Activated CD4-positive, alpha-beta memory T cell treated with anti-CD3 and anti-CD28 coated beads, Interleukin-2, amount 10 ng/mL, durations not matched to agents 7 days and 5 days (primary cell): Measurements from ENCODE around the gene PXYLP1. TPM values are rescaled to one million over a fixed set of nuclear protein-coding genes. Genes with fewer than 3 reads are reported as not detected.

ENCODE experiments used
- CTCF ChIA-PET: fragments of 350-600 bp; sonication (Branson Sonifier 250); formaldehyde crosslinking; loops from one replicate; lab custom pipeline; 2021; ENCODE audit warnings: antibody characterized with exemption, inconsistent platforms; lab: Charles Lee
- POLR2A ChIA-PET: fragments of 350-600 bp; sonication (Branson Sonifier 250); formaldehyde crosslinking; loops from one replicate; lab custom pipeline; 2021; ENCODE audit warnings: antibody characterized with exemption; lab: Charles Lee
- DNase-seq: peaks from one replicate; pipeline ENCODE4 v3.0.0-alpha.2; 2020
- H3K27ac Mint-ChIP-seq: one replicate; pipeline ENCODE4 v1.8.0; 2021; ENCODE audit warnings: mild to moderate bottlenecking, mixed read lengths
- H3K27me3 Mint-ChIP-seq: one replicate; pipeline ENCODE4 v1.8.0; 2021; ENCODE audit warnings: mixed read lengths
- H3K36me3 Mint-ChIP-seq: one replicate; pipeline ENCODE4 v1.8.0; 2021; ENCODE audit warnings: low read depth, mixed read lengths
- H3K4me1 Mint-ChIP-seq: one replicate; pipeline ENCODE4 v1.8.0; 2021; ENCODE audit warnings: mixed read lengths
- H3K4me3 Mint-ChIP-seq: one replicate; pipeline ENCODE4 v1.8.0; 2021; ENCODE audit warnings: mild to moderate bottlenecking, mixed read lengths
- H3K9me3 Mint-ChIP-seq: one replicate; pipeline ENCODE4 v1.8.0; 2021; ENCODE audit warnings: mixed read lengths
- total RNA-seq, 2 experiments: library from RNA; stranded (reverse); gene quantifications; one replicate each; pipeline ENCODE4 v1.2.3, GENCODE V29; 2021

PXYLP1 gene
- total RNA-seq, 2 experiments from 2014 or later: 16.1 to 16.5 TPM

DNA sequence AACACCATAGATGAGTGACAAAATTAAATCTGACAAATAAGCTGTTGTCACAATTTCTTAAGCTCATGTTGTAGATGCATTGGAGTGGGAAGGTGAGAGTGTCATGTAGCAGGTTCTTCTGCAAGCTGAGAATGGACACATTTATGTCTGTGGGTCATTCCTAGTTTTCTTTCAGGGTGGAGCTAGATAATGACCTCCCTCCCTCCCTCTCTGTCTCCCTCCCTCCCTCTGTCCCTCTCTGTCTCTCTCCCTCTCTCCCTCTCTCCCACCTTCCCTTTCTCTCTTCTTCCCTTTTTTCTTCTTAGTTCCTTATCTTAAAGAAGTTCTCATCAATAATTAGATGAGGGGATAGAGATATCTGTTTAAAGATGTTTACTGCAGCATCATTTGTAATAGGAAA, 36.0 kb downstream of the PXYLP1 start:
- H3K4me1 Mint-ChIP-seq: peaks cover 41% of the 10 kb centered on the region
- H3K9me3 Mint-ChIP-seq: no peaks in the 10 kb centered on the region
- peak overlapping the region; percentile 92 for H3K27ac Mint-ChIP-seq
- H3K4me3 Mint-ChIP-seq: peak overlapping the region; percentile 76
- CTCF ChIA-PET: interaction anchor here (0.9 to 2.0 kb wide), 20 partner anchors 9 to 608 kb away, joined by 3 to 45 read pairs (median 4); partner anchors contain the start of gene PXYLP1
- no peaks in the 10 kb centered on the region for H3K27me3 Mint-ChIP-seq
- H3K36me3 Mint-ChIP-seq: peaks cover 12% of the 10 kb centered on the region
- POLR2A ChIA-PET: interaction anchor here (0.8 to 5.8 kb wide), 15 partner anchors 9 to 1878 kb away, joined by 3 to 53 read pairs (median 5); partner anchors contain the start of genes COPB2, PXYLP1 and SLC25A36
- DNase-seq: no peak

- H3K27ac Mint-ChIP-seq: peak overlapping the region; percentile 92
- peak overlapping the region; percentile 76 for H3K4me3 Mint-ChIP-seq
- CTCF ChIA-PET: interaction anchor here (1.2 to 2.0 kb wide), 5 partner anchors 12 to 38 kb away, joined by 3 to 45 read pairs (median 4); partner anchors contain the start of gene PXYLP1
- no peaks in the 10 kb centered on the region for H3K9me3 Mint-ChIP-seq
- peaks cover 48% of the 10 kb centered on the region for H3K4me1 Mint-ChIP-seq
- no peaks in the 10 kb centered on the region for H3K27me3 Mint-ChIP-seq
- peaks cover 12% of the 10 kb centered on the region for H3K36me3 Mint-ChIP-seq
- DNase-seq: no peak
- POLR2A ChIA-PET: interaction anchor here (0.8 to 5.8 kb wide), 4 partner anchors 26 to 219 kb away, joined by 3 to 53 read pairs (median 4); partner anchors contain the start of gene PXYLP1
Measured at GRCh38 chr3:141268306-141268705, 36.7 kb downstream of the PXYLP1 start.

GRCh38 chr3:141268791-141269190, 37.2 kb downstream of the PXYLP1 start:
- Mint-ChIP-seq H3K27me3 (no peaks in the 10 kb centered on the region), H3K36me3 (peaks cover 12% of the 10 kb centered on the region), H3K27ac (no peak overlapping the region), H3K4me3 (no peak overlapping the region), H3K9me3 (no peaks in the 10 kb centered on the region), H3K4me1 (peaks cover 53% of the 10 kb centered on the region)
- DNase-seq: no peak
- ChIA-PET CTCF (interaction anchor here (1.4 kb wide), 1 partner anchor 38 kb away, joined by 3 read pairs; no protein-coding TSS in a partner anchor), POLR2A (interaction anchor here (0.9 to 5.8 kb wide), 2 partner anchors 26 to 36 kb away, joined by 3 to 53 read pairs; partner anchors contain the start of gene PXYLP1)

DNA sequence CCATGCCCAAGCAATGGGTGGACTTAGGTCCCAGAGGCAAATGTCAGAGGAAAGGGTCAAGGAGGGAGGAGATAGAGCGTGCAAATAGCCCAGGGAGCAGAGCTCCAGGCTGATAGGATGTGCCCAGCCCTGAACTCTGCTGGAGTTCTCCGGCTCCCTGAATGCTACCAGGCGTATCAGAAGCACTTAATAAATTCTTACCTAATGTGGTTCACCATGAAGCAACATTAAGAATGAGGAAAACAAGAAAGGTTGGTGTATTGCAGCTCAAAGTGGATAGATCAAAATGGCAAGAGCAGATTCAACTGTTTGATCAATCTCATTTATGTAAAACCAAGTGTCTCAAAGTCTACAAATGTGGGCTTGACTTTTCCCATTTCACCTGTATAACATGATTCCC, 38.3 kb downstream of the PXYLP1 start:
- ChIA-PET CTCF (no interaction called here), POLR2A (interaction anchor here (5.8 kb wide), 1 partner anchor 37 kb away, joined by 53 read pairs; the partner anchor contains the start of gene PXYLP1)
- Mint-ChIP-seq H3K27me3 (no peaks in the 10 kb centered on the region), H3K4me3 (no peak overlapping the region), H3K27ac (no peak overlapping the region), H3K9me3 (no peaks in the 10 kb centered on the region), H3K36me3 (peaks cover 16% of the 10 kb centered on the region), H3K4me1 (peaks cover 64% of the 10 kb centered on the region)
- DNase-seq: no peak

DNA sequence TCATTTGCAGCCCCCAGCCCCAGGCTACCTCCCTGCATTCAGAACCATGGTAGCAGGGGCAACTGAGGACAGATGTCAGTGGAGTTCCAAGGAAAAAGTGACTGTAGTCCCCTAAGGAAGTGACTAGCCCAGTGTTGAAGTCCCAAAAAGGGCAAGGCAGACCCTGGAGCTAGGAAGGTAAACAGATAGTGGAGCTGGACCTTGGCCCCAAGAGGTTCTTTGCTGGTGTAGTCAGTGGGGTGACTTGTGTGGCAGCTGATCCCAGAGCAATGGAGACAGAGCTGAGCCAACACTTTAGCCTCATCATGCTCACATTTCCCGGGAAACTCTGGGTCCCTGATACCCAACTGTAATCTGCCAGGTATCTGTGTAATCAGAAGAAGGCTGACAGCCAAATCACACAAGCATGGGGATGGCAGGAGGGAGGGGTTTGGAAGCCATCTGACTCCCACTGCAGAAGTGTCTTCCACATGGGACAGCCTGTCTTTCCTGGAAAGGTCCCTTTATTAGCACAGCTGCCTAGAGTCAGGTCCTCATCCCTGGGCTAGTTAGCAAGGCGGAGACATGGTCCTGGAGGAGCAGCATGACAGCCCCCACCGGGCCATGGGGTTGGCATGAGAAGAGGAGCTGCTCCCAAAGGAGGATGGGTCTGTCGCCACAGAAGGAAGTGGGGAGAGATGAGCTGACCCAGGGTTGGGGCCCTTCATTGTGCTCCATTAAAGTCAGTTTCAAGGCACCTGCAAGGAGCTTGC, 39.8 kb downstream of the PXYLP1 start:
- CTCF ChIA-PET: interaction anchor here (1.4 to 2.5 kb wide), 3 partner anchors 38 to 181 kb away, joined by 3 to 9 read pairs (median 6); partner anchors contain the start of gene PXYLP1
- no peak overlapping the region for H3K27ac Mint-ChIP-seq

DNA sequence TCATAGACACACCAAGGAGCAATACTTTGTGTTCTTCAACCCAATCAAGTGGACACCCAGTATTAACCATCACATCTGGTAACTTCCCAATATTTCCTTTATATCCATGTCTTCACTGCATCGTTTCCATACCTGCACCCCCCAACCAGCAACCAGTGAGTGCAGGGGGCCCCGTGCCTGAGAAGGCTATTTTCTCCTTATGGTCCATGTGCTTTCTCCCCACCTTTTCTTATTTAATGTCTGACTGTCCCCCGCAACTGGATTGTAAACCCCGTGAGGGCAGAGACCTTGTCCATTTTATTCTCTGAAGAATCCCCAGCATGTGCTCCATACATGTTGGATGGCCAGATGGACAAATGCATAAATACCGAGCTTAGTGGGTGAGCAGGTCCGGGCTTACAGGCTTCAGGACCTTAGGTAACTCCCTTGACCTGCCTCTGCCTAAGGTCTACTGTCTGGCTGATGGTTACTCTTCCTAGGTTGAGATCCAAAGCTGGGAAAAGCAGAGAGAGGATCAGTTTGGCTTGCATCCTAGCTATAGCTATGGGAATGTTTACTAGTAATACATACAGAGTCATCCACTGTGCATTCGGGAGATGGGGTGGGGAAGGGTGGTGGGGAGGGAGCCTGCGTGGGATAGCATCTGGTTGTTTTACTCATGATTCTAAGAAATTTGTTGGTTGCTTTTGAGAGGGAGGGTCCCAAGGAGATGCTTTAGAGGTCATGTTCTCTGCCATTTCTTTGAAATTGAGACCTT, 41.5 kb downstream of the PXYLP1 start:
- H3K9me3 Mint-ChIP-seq: no peaks in the 10 kb centered on the region
- peaks cover 44% of the 10 kb centered on the region for H3K4me1 Mint-ChIP-seq
- H3K4me3 Mint-ChIP-seq: no peak overlapping the region
- H3K27ac Mint-ChIP-seq: peak overlapping the region; percentile 37
- POLR2A ChIA-PET: interaction anchor here (1.2 to 4.4 kb wide), 2 partner anchors 34 to 41 kb away, joined by 6 to 19 read pairs; partner anchors contain the start of gene PXYLP1
- CTCF ChIA-PET: interaction anchor here (0.8 to 2.5 kb wide), 4 partner anchors 37 to 42 kb away, joined by 3 to 11 read pairs (median 6); partner anchors contain the start of gene PXYLP1
- peaks cover 16% of the 10 kb centered on the region for H3K36me3 Mint-ChIP-seq
- no peaks in the 10 kb centered on the region for H3K27me3 Mint-ChIP-seq
- DNase-seq: no peak

More for the DNA sequence above, 39.8 kb downstream of the PXYLP1 start:
- Mint-ChIP-seq H3K4me3 (no peak overlapping the region), H3K9me3 (no peaks in the 10 kb centered on the region), H3K27me3 (no peaks in the 10 kb centered on the region), H3K4me1 (peaks cover 59% of the 10 kb centered on the region), H3K36me3 (peaks cover 16% of the 10 kb centered on the region)
- POLR2A ChIA-PET: interaction anchor here (1.2 to 4.4 kb wide), 2 partner anchors 36 to 39 kb away, joined by 6 to 19 read pairs; partner anchors contain the start of gene PXYLP1
- DNase-seq: no peak

DNA sequence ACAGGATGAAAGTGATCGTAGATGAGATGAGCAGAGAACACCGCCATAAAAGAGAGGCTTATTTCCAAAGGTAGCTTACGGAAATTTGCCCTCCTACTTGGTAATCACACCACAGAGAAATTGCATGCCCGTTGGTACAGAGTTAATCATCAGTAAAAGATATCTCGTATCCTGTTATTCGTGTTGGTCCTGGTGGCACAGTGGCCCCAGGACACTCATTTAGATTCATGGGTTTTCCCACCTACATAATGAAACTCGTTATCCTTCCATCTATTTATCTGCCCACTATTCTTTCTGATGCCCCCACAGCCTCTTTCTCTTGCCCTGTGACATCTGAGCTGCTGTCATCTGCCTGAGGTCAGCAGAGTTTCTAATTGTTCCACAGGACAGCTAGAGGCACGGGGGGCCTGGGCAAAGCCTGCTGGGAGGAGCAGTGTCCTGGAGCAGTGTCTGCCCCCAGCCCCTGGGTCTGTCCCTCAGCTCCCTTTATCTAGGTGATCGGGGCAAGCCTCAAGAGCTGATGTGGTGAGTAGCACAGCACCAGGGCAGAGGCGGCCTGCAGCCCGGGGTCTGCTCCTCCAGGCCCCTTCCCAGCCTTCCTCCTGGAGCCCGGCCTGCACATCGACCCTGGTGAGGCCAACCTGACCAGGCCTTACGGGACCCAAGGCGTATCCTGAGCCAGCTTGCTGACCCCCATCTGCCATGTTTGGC, 42.2 kb downstream of the PXYLP1 start:
- CTCF ChIA-PET: interaction anchor here (0.8 to 2.4 kb wide), 3 partner anchors 9 to 42 kb away, joined by 3 to 11 read pairs (median 3); partner anchors contain the start of gene PXYLP1
- Mint-ChIP-seq H3K9me3 (no peaks in the 10 kb centered on the region), H3K4me3 (no peak overlapping the region), H3K27me3 (no peaks in the 10 kb centered on the region), H3K4me1 (peaks cover 45% of the 10 kb centered on the region), H3K36me3 (peaks cover 16% of the 10 kb centered on the region), H3K27ac (peak overlapping the region; percentile 37)
- DNase-seq: no peak
- POLR2A ChIA-PET: interaction anchor here (1.4 to 4.4 kb wide), 2 partner anchors 33 to 42 kb away, joined by 7 to 19 read pairs; partner anchors contain the start of gene PXYLP1

DNA sequence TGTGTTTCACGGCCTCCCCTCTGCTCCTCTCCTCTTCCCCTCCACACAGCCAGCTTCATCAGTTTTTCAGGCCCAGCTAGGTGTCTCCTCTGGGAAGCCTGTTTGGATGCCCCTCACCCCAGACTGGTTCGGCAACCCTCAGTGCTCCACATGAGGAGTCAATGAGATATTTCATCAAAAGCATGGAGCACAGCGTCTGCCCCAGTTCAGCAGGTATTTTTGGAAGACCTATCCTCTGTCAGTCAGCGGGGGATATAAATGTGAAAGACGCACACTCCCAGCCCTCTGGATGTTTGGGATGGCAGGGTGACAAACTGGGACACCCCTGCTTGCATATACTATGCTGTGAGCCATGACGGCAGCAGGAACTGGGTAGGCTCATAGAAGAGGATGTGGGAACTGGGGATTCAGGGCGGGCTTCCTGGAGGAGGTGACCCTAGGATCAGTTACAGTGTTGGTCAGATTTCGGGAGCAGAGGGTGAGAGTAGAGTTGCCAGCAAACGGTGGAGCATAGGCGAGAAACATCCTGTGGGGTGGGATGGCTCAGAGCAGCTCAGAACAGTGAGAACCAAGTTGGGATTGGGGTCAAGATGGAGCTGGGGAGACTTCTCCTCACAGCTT, 42.9 kb downstream of the PXYLP1 start:
- Mint-ChIP-seq H3K27me3 (no peaks in the 10 kb centered on the region), H3K9me3 (no peaks in the 10 kb centered on the region), H3K4me3 (no peak overlapping the region), H3K4me1 (peaks cover 48% of the 10 kb centered on the region), H3K36me3 (peaks cover 16% of the 10 kb centered on the region), H3K27ac (peak overlapping the region; percentile 71)
- no peak for DNase-seq
- ChIA-PET POLR2A (interaction anchor here (1.4 to 4.4 kb wide), 3 partner anchors 32 to 213 kb away, joined by 4 to 19 read pairs (median 7); partner anchors contain the start of genes PXYLP1 and RASA2), CTCF (interaction anchor here (1.0 to 2.4 kb wide), 2 partner anchors 10 to 43 kb away, joined by 3 to 11 read pairs; partner anchors contain the start of gene PXYLP1)

DNA sequence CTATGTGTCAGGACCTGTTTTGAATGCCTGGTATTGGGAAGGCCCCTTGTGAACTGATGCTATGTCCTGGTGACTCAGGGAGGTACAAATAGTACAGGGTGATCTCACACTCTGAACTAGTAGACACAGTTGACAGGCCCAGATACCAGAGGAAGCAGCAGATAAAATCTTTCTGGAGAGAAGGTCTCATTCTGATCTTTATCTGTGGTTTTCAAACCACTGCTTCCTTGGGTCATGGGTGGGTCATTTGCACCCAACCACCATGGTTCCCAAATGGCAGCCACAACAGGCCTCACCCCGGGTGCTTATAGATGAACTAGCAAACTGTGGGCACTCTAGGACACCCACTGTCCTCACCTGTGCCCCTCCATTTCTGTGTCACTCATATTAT, 43.4 kb downstream of the PXYLP1 start:
- peak; percentile 51 for DNase-seq

GRCh38 chr3:141275511-141275910, 43.9 kb downstream of the PXYLP1 start:
- DNase-seq: no peak
- Mint-ChIP-seq H3K9me3 (no peaks in the 10 kb centered on the region), H3K36me3 (peaks cover 10% of the 10 kb centered on the region), H3K4me1 (peaks cover 46% of the 10 kb centered on the region), H3K27me3 (no peaks in the 10 kb centered on the region), H3K27ac (peak overlapping the region; percentile 71), H3K4me3 (no peak overlapping the region)
- CTCF ChIA-PET: interaction anchor here (2.4 kb wide), 1 partner anchor 44 kb away, joined by 11 read pairs; the partner anchor contains the start of gene PXYLP1
- POLR2A ChIA-PET: interaction anchor here (1.4 kb wide), 2 partner anchors 31 to 212 kb away, joined by 4 to 7 read pairs; partner anchors contain the start of gene RASA2

More for the DNA sequence above, 43.4 kb downstream of the PXYLP1 start:
- no peaks in the 10 kb centered on the region for H3K27me3 Mint-ChIP-seq
- peaks cover 46% of the 10 kb centered on the region for H3K4me1 Mint-ChIP-seq
- ChIA-PET CTCF (interaction anchor here (2.4 kb wide), 1 partner anchor 43 kb away, joined by 11 read pairs; the partner anchor contains the start of gene PXYLP1), POLR2A (interaction anchor here (1.4 to 4.4 kb wide), 3 partner anchors 32 to 212 kb away, joined by 4 to 19 read pairs (median 7); partner anchors contain the start of genes PXYLP1 and RASA2)
- H3K27ac Mint-ChIP-seq: peak overlapping the region; percentile 71
- H3K4me3 Mint-ChIP-seq: no peak overlapping the region
- H3K9me3 Mint-ChIP-seq: no peaks in the 10 kb centered on the region
- peaks cover 14% of the 10 kb centered on the region for H3K36me3 Mint-ChIP-seq

DNA sequence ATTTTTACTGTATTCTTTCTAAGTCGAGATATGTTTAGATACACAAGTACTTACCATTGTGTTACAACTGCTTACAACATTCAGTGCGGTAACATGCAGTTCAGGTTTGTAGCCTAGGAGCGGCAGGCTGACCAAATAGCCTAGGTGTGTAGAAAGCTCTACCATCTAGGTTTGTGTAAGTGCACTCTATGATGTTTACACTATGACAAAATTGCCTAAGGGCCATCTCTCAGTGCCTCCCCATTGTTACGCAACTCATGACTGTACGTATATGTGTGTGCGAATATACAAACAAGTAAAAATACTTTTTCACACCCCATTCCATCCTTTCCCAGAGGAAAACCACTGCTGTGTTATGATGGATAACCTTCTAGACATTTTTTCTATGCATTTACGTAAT, 44.3 kb downstream of the PXYLP1 start:
- Mint-ChIP-seq H3K4me3 (no peak overlapping the region), H3K27me3 (no peaks in the 10 kb centered on the region), H3K4me1 (peaks cover 46% of the 10 kb centered on the region), H3K27ac (no peak overlapping the region), H3K9me3 (no peaks in the 10 kb centered on the region), H3K36me3 (peaks cover 8% of the 10 kb centered on the region)
- CTCF ChIA-PET: no interaction called here
- no peak for DNase-seq
- POLR2A ChIA-PET: no interaction called here
